ENCODE data around the gene HINT2. TPM values are rescaled to one million over a fixed set of nuclear protein-coding genes. Genes with fewer than 3 reads are reported as not detected.

HINT2 gene
- total RNA-seq, 1 experiment from 2014 or later = 35.9 TPM

DNA sequence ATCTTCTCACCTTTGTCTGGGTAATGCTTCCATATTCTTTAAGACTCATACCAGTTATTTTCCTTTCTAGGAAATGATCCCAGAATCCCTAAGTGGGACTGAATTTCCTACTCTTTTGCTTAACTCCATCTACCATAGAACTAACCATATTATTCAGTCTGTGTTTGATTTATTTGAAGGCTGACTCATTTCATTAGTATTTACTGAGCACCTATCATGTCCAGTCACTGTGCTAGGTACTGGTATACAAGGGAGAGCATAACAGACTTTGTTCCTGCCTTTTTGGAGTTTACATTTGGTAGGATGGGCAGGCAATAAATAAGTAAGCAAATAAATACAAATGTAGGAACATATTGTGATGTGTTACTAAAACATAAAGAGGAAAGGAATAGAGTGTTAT lies 19.1 kb downstream of the HINT2 start:
- Histone ChIP-seq H3K79me2 (ENCODE audit: insufficient read depth, low read length) (no peaks in the 10 kb centered on the region), H2AK5ac (ENCODE audit: insufficient read length, low read length) (no peak overlapping the region), H3K56ac (ENCODE audit: insufficient read length, low read depth, low read length) (no peak overlapping the region), H3K14ac (ENCODE audit: insufficient read depth, low read length) (no peak overlapping the region), H3K79me1 (ENCODE audit: insufficient read depth, low read depth, low read length, poor library complexity, severe bottlenecking) (no peaks in the 10 kb centered on the region), H3K23ac (ENCODE audit: insufficient read length, low read depth, low read length) (no peak overlapping the region), H4K91ac (ENCODE audit: insufficient read length, low read depth, low read length) (no peak overlapping the region), H4K5ac (ENCODE audit: insufficient read length, low read depth, low read length) (no peak overlapping the region), H3K4ac (ENCODE audit: low read depth, low read length) (no peak overlapping the region), H3K18ac (ENCODE audit: insufficient read length, low read depth, low read length) (no peak overlapping the region), H2AFZ (ENCODE audit: low read length) (no peak overlapping the region), H3K23me2 (ENCODE audit: insufficient read length, low read depth, low read length, poor library complexity, severe bottlenecking) (peaks cover 3% of the 10 kb centered on the region), H3K4me1 (ENCODE audit: insufficient read depth, low read length) (no peaks in the 10 kb centered on the region), H3K27me3 (ENCODE audit: insufficient read depth, low read length) (no peaks in the 10 kb centered on the region), H4K20me1 (ENCODE audit: control insufficient read depth, insufficient read depth, insufficient read length) (no peaks in the 10 kb centered on the region), H2BK12ac (ENCODE audit: insufficient read length, low read depth, low read length) (no peak overlapping the region), H3K4me2 (ENCODE audit: insufficient read depth, insufficient read length, low read length) (no peak overlapping the region), H3K27ac (ENCODE audit: insufficient read length, low read depth, low read length) (no peak overlapping the region), H2BK5ac (ENCODE audit: insufficient read length, low read length) (no peak overlapping the region), H4K8ac (replicated peaks; ENCODE audit: insufficient read length, low read depth, low read length) (no peak overlapping the region), H2BK120ac (ENCODE audit: low read depth, low read length, poor library complexity, severe bottlenecking) (no peak overlapping the region), H3K9ac (ENCODE audit: extremely low read depth, insufficient read length, low read length) (no peak overlapping the region), H3T11ph (ENCODE audit: low read length) (no peak overlapping the region), H3K9me3 (ENCODE audit: control insufficient read depth, low read depth, low read length) (no peaks in the 10 kb centered on the region), H2BK20ac (ENCODE audit: low read depth, low read length, poor library complexity, severe bottlenecking) (no peak overlapping the region), H2BK15ac (ENCODE audit: low read depth, low read length) (no peak overlapping the region)
- no peak overlapping the region for H3K4me3 Mint-ChIP-seq
- no peak for DNase-seq
- no peak for TF ChIP-seq CTCF (conservative IDR thresholded peaks at IDR 0.05)
- H3K36me3 Mint-ChIP-seq (ENCODE audit: insufficient read depth in 1 of 3, low read depth in 3 of 3) = peaks cover 0 to 7% (median 3%) of the 10 kb centered on the region in 3 experiments; a peak in 3 of 7 replicates
- peaks cover 4 to 8% of the 10 kb centered on the region in 2 experiments for H3K4me1 Mint-ChIP-seq
- no peak overlapping the region for H3K27ac Mint-ChIP-seq
- H3K27me3 Mint-ChIP-seq (ENCODE audit: low read depth) = peaks cover 4% of the 10 kb centered on the region
- no peaks in the 10 kb centered on the region for H3K9me3 Mint-ChIP-seq

Measured in H9 (cell line).